KMS-11 (cell line): ENCODE measurements around the gene GPR26.

Experiments
- H2AFZ ChIP-seq: fragments of 200-600 bp; sonication (generic); 2 replicates; pipeline ENCODE4 v1.6.1; 2016; ENCODE audit warnings: antibody characterized with exemption, mixed run types, low read depth
- H3K27ac ChIP-seq: fragments of 200-600 bp; sonication (generic); 2 replicates; pipeline ENCODE4 v1.6.1; 2016; ENCODE audit warnings: mild to moderate bottlenecking, mixed run types
- H3K27me3 ChIP-seq: fragments of 200-600 bp; sonication (generic); 2 replicates; pipeline ENCODE4 v1.6.1; 2017; ENCODE audit warnings: mild to moderate bottlenecking, low read depth, mixed run types, moderate library complexity; ENCODE audit not compliant: insufficient read depth
- H3K36me3 ChIP-seq: fragments of 200-600 bp; sonication (generic); 2 replicates; pipeline ENCODE4 v1.6.1; 2017; ENCODE audit warnings: mild to moderate bottlenecking, mixed run types; ENCODE audit not compliant: insufficient read depth
- H3K4me1 ChIP-seq: fragments of 200-600 bp; sonication (generic); 2 replicates; pipeline ENCODE4 v1.6.1; 2016; ENCODE audit warnings: mild to moderate bottlenecking, low read depth, mixed run types; ENCODE audit not compliant: poor library complexity, severe bottlenecking
- H3K4me2 ChIP-seq: fragments of 200-600 bp; sonication (generic); 2 replicates; pipeline ENCODE4 v1.7.0; 2016; ENCODE audit warnings: mild to moderate bottlenecking, mixed run types
- H3K4me3 ChIP-seq: fragments of 200-600 bp; sonication (generic); IDR thresholded peaks from 2 replicates; pipeline ENCODE4 v1.6.1; 2017; ENCODE audit warnings: low read depth, low read length, mixed read lengths; ENCODE audit not compliant: insufficient read depth
- H3K79me2 ChIP-seq: fragments of 200-600 bp; sonication (generic); 2 replicates; pipeline ENCODE4 v1.6.1; 2016; ENCODE audit warnings: low read depth, mixed run types; ENCODE audit not compliant: insufficient read depth
- H3K9ac ChIP-seq: fragments of 200-600 bp; sonication (generic); 2 replicates; pipeline ENCODE4 v1.6.1; 2016; ENCODE audit warnings: mild to moderate bottlenecking, mixed run types
- H4K20me1 ChIP-seq: fragments of 200-600 bp; sonication (generic); 2 replicates; pipeline ENCODE4 v1.6.1; 2016; ENCODE audit warnings: mild to moderate bottlenecking, mixed run types; ENCODE audit not compliant: insufficient read depth
- TF ChIP-seq, protein P1 (sequence below): fragments of 200-600 bp; sonication (generic); conservative IDR thresholded peaks from 2 replicates; pipeline ENCODE4 v1.6.1; 2017; ENCODE audit warnings: low read depth, mild to moderate bottlenecking, antibody characterized with exemption, low read length, moderate library complexity, mixed read lengths

GPR26 gene, protein sequence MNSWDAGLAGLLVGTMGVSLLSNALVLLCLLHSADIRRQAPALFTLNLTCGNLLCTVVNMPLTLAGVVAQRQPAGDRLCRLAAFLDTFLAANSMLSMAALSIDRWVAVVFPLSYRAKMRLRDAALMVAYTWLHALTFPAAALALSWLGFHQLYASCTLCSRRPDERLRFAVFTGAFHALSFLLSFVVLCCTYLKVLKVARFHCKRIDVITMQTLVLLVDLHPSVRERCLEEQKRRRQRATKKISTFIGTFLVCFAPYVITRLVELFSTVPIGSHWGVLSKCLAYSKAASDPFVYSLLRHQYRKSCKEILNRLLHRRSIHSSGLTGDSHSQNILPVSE

DNA sequence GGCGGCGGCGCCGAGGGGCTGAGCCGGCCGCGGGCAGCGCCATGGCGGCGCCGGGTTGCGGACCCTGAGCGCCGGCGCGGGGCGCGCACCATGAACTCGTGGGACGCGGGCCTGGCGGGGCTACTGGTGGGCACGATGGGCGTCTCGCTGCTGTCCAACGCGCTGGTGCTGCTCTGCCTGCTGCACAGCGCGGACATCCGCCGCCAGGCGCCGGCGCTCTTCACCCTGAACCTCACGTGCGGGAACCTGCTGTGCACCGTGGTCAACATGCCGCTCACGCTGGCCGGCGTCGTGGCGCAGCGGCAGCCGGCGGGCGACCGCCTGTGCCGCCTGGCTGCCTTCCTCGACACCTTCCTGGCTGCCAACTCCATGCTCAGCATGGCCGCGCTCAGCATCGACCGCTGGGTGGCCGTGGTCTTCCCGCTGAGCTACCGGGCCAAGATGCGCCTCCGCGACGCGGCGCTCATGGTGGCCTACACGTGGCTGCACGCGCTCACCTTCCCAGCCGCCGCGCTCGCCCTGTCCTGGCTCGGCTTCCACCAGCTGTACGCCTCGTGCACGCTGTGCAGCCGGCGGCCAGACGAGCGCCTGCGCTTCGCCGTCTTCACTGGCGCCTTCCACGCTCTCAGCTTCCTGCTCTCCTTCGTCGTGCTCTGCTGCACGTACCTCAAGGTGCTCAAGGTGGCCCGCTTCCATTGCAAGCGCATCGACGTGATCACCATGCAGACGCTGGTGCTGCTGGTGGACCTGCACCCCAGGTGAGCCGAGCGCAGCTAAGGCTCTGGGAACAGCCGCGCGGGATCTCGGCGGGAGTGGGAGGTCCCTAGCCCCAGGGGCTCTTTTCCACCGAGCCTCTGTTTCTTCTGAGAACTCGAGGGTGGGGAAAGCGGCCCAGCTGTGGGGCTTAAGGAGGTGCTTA lies at the start of gene GPR26:
Gene GPR26, plus strand, starts transcription at position 38 of the 919 bp plus-strand sequence. Its CDS starts 53 bp downstream, at position 91.
- Histone ChIP-seq H4K20me1 (no peaks in the 10 kb centered on the region), H3K79me2 (no peaks in the 10 kb centered on the region), H3K4me3 (no peak within 1 kb of the TSS), H3K27ac (no peak within 1 kb of the TSS), H3K36me3 (no peaks in the 10 kb centered on the region), H3K4me2 (no peak within 1 kb of the TSS), H3K27me3 (no peaks in the 10 kb centered on the region), H3K4me1 (no peaks in the 10 kb centered on the region), H3K9ac (no peak within 1 kb of the TSS), H2AFZ (no peak within 1 kb of the TSS)
- TF ChIP-seq, protein P1, sequence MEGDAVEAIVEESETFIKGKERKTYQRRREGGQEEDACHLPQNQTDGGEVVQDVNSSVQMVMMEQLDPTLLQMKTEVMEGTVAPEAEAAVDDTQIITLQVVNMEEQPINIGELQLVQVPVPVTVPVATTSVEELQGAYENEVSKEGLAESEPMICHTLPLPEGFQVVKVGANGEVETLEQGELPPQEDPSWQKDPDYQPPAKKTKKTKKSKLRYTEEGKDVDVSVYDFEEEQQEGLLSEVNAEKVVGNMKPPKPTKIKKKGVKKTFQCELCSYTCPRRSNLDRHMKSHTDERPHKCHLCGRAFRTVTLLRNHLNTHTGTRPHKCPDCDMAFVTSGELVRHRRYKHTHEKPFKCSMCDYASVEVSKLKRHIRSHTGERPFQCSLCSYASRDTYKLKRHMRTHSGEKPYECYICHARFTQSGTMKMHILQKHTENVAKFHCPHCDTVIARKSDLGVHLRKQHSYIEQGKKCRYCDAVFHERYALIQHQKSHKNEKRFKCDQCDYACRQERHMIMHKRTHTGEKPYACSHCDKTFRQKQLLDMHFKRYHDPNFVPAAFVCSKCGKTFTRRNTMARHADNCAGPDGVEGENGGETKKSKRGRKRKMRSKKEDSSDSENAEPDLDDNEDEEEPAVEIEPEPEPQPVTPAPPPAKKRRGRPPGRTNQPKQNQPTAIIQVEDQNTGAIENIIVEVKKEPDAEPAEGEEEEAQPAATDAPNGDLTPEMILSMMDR: no peak

- no peak overlapping the region for H3K4me3 ChIP-seq
- H2AFZ ChIP-seq: no peak overlapping the region
- H3K4me2 ChIP-seq: no peak overlapping the region
- H3K27ac ChIP-seq: no peak overlapping the region
- H3K36me3 ChIP-seq: no peaks in the 10 kb centered on the region
- H3K4me1 ChIP-seq: no peaks in the 10 kb centered on the region
- TF ChIP-seq, protein P1: no peak
- no peaks in the 10 kb centered on the region for H3K27me3 ChIP-seq
- H3K9ac ChIP-seq: no peak overlapping the region
- no peaks in the 10 kb centered on the region for H3K79me2 ChIP-seq
- H4K20me1 ChIP-seq: no peaks in the 10 kb centered on the region
Measured at GRCh38 chr10:123618224-123618623, 47.9 kb upstream of the GPR26 start.

- H3K4me1 ChIP-seq: no peaks in the 10 kb centered on the region
- no peaks in the 10 kb centered on the region for H3K36me3 ChIP-seq
- no peaks in the 10 kb centered on the region for H3K27me3 ChIP-seq
- no peak overlapping the region for H3K4me3 ChIP-seq
- no peaks in the 10 kb centered on the region for H3K79me2 ChIP-seq
- no peak overlapping the region for H3K9ac ChIP-seq
- H3K27ac ChIP-seq: no peak overlapping the region
- no peak overlapping the region for H2AFZ ChIP-seq
- no peak overlapping the region for H3K4me2 ChIP-seq
- no peaks in the 10 kb centered on the region for H4K20me1 ChIP-seq
- TF ChIP-seq, protein P1: no peak
Measured at GRCh38 chr10:123619067-123619855, 46.9 kb upstream of the GPR26 start.

DNA sequence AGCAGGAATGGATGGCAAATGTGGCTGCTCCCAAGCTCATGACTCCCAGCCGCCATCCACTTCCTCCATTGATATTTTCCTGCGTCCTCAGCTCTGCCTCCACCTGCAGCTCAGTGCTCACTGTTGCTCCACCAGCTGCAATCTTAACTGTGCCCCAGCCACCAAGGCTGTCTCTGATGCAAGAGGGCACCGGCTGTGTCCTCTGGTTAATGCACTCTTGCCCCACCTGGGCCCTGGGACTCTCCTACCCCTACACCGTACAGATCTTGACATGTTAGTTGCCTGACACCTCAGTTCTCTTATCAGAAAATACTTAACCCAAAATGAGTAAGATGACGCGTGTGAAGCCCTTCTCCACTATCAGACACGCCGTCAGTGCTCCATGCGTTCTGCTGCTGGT lies 45.5 kb upstream of the GPR26 start:
- Histone ChIP-seq H3K9ac (no peak overlapping the region), H2AFZ (no peak overlapping the region), H3K4me3 (no peak overlapping the region), H3K4me1 (no peaks in the 10 kb centered on the region), H3K27ac (no peak overlapping the region), H3K27me3 (no peaks in the 10 kb centered on the region), H3K4me2 (no peak overlapping the region), H4K20me1 (no peaks in the 10 kb centered on the region), H3K36me3 (no peaks in the 10 kb centered on the region), H3K79me2 (no peaks in the 10 kb centered on the region)
- TF ChIP-seq, protein P1: no peak
